ENCODE measurements around the gene MRPL39. TPM values are rescaled to one million over a fixed set of nuclear protein-coding genes. Genes with fewer than 3 reads are reported as not detected.

Gene MRPL39
- total and polyA plus RNA-seq, 7 donors = 15.3 to 53.6 (median 18.9) TPM

- DNase-seq = no peak
- TF ChIP-seq POLR2AphosphoS5 (IDR thresholded peaks at IDR 0.05) (no peak), CTCF (IDR thresholded peaks at IDR 0.05) (no peak), POLR2A (IDR thresholded peaks at IDR 0.05) (no peak), EP300 (IDR thresholded peaks at IDR 0.05) (no peak)
- H3K36me3 ChIP-seq = peaks cover 0 to 22% (median 1%) of the 10 kb centered on the region in 4 donors
- WGBS, 2 donors = 97 to 98% methylated on average over 3 of the region's 3 CpGs
- H3K4me3 ChIP-seq = no peak overlapping the region
- intact Hi-C loops (cut with DNase I) = no loop called here
- no peaks in the 10 kb centered on the region for H3K4me1 ChIP-seq
- H3K27ac ChIP-seq = no peak overlapping the region
- no peaks in the 10 kb centered on the region for H3K27me3 ChIP-seq
- no peaks in the 10 kb centered on the region for H3K9me3 ChIP-seq
Observed at GRCh38 chr21:25582164-25582790, 25.0 kb downstream of the MRPL39 start.

GRCh38 chr21:25581582-25581981 is 25.7 kb downstream of the MRPL39 start:
- no peaks in the 10 kb centered on the region for H3K4me1 ChIP-seq
- H3K27me3 ChIP-seq = no peaks in the 10 kb centered on the region
- no peak for DNase-seq
- TF ChIP-seq EP300 (IDR thresholded peaks at IDR 0.05) (no peak), CTCF (IDR thresholded peaks at IDR 0.05) (no peak), POLR2AphosphoS5 (IDR thresholded peaks at IDR 0.05) (no peak), POLR2A (IDR thresholded peaks at IDR 0.05) (no peak)
- no peak overlapping the region for H3K4me3 ChIP-seq
- intact Hi-C loops (cut with DNase I) = no loop called here
- H3K27ac ChIP-seq = no peak overlapping the region
- H3K9me3 ChIP-seq = no peaks in the 10 kb centered on the region
- WGBS, 2 donors = 97% methylated on average over 3 of the region's 3 CpGs
- H3K36me3 ChIP-seq = peaks cover 0 to 21% (median 1%) of the 10 kb centered on the region in 4 donors

GRCh38 chr21:25580912-25581260 is 26.4 kb downstream of the MRPL39 start:
- no peak for TF ChIP-seq POLR2AphosphoS5 (IDR thresholded peaks at IDR 0.05)
- TF ChIP-seq EP300 (IDR thresholded peaks at IDR 0.05) = no peak
- no peak for TF ChIP-seq POLR2A (IDR thresholded peaks at IDR 0.05)
- TF ChIP-seq CTCF (IDR thresholded peaks at IDR 0.05) = no peak
- Histone ChIP-seq H3K27ac (no peak overlapping the region), H3K27me3 (no peaks in the 10 kb centered on the region), H3K36me3 (peaks cover 0 to 23% (median 1%) of the 10 kb centered on the region in 4 donors), H3K4me3 (no peak overlapping the region), H3K4me1 (no peaks in the 10 kb centered on the region), H3K9me3 (no peaks in the 10 kb centered on the region)
- intact Hi-C loops (cut with DNase I) = no loop called here
- WGBS, 2 donors = 97 to 99% methylated on average over 4 of the region's 4 CpGs
- no peak for DNase-seq

GRCh38 chr21:25579226-25580013 is 27.9 kb downstream of the MRPL39 start:
- H3K9me3 ChIP-seq = no peaks in the 10 kb centered on the region
- no peaks in the 10 kb centered on the region for H3K27me3 ChIP-seq
- H3K36me3 ChIP-seq = peaks cover 0 to 20% (median 0%) of the 10 kb centered on the region in 4 donors
- DNase-seq = no peak
- H3K4me1 ChIP-seq = no peaks in the 10 kb centered on the region
- intact Hi-C loops (cut with DNase I) = no loop called here
- H3K27ac ChIP-seq = no peak overlapping the region
- no peak for TF ChIP-seq POLR2AphosphoS5 (IDR thresholded peaks at IDR 0.05)
- TF ChIP-seq EP300 (IDR thresholded peaks at IDR 0.05) = no peak
- TF ChIP-seq CTCF (IDR thresholded peaks at IDR 0.05) = no peak
- TF ChIP-seq POLR2A (IDR thresholded peaks at IDR 0.05) = no peak
- H3K4me3 ChIP-seq = no peak overlapping the region
- WGBS, 2 donors = 70 to 72% methylated on average over 4 of the region's 4 CpGs

Data from sigmoid colon (tissue), 7 donors.